ENCODE data around the gene SLC1A7.

- TF ChIP-seq POLR2AphosphoS5 (IDR thresholded peaks at IDR 0.05) (no peak), POLR2A (IDR thresholded peaks at IDR 0.05) (no peak)
- TF ChIP-seq, protein P1, sequence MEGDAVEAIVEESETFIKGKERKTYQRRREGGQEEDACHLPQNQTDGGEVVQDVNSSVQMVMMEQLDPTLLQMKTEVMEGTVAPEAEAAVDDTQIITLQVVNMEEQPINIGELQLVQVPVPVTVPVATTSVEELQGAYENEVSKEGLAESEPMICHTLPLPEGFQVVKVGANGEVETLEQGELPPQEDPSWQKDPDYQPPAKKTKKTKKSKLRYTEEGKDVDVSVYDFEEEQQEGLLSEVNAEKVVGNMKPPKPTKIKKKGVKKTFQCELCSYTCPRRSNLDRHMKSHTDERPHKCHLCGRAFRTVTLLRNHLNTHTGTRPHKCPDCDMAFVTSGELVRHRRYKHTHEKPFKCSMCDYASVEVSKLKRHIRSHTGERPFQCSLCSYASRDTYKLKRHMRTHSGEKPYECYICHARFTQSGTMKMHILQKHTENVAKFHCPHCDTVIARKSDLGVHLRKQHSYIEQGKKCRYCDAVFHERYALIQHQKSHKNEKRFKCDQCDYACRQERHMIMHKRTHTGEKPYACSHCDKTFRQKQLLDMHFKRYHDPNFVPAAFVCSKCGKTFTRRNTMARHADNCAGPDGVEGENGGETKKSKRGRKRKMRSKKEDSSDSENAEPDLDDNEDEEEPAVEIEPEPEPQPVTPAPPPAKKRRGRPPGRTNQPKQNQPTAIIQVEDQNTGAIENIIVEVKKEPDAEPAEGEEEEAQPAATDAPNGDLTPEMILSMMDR (IDR thresholded peaks at IDR 0.05) = no peak
Observed at GRCh38 chr1:53077599-53077965, 64.9 kb downstream of the SLC1A7 start.

All from sigmoid colon (tissue), 4 donors.